ENCODE results near the gene DGKG.

- TF ChIP-seq, protein P1, sequence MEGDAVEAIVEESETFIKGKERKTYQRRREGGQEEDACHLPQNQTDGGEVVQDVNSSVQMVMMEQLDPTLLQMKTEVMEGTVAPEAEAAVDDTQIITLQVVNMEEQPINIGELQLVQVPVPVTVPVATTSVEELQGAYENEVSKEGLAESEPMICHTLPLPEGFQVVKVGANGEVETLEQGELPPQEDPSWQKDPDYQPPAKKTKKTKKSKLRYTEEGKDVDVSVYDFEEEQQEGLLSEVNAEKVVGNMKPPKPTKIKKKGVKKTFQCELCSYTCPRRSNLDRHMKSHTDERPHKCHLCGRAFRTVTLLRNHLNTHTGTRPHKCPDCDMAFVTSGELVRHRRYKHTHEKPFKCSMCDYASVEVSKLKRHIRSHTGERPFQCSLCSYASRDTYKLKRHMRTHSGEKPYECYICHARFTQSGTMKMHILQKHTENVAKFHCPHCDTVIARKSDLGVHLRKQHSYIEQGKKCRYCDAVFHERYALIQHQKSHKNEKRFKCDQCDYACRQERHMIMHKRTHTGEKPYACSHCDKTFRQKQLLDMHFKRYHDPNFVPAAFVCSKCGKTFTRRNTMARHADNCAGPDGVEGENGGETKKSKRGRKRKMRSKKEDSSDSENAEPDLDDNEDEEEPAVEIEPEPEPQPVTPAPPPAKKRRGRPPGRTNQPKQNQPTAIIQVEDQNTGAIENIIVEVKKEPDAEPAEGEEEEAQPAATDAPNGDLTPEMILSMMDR (IDR thresholded peaks at IDR 0.05): no peak
- TF ChIP-seq POLR2A (IDR thresholded peaks at IDR 0.05) (no peak), POLR2AphosphoS5 (IDR thresholded peaks at IDR 0.05) (no peak)
Measured at GRCh38 chr3:186298876-186299275, 63.2 kb downstream of the DGKG start.

Measured in breast epithelium (tissue), 3 donors.